Epithelial cell of proximal tubule (primary cell): ENCODE data around the gene PAFAH1B2. TPM values are rescaled to one million over a fixed set of nuclear protein-coding genes. Genes with fewer than 3 reads are reported as not detected.

ENCODE experiments used
- DNase-seq: peaks from one replicate; pipeline ENCODE4 v3.0.0-alpha.2; 2011; ENCODE audit warnings: low read depth
- H3K4me3 ChIP-seq: 2 replicates; pipeline ENCODE4 v1.5.1; 2011; ENCODE audit warnings: low read depth, mild to moderate bottlenecking, low read length
- CTCF ChIP-seq: conservative IDR thresholded peaks from 2 replicates; pipeline ENCODE4 v1.5.1; 2012; ENCODE audit warnings: low read depth, mild to moderate bottlenecking, low read length
- total RNA-seq: library from RNA; depleted of rRNA; stranded (reverse); fragments of >200 nt; gene quantifications from 2 replicates; pipeline ENCODE4 v1.2.3, GENCODE V29; 2015

Gene PAFAH1B2
- total RNA-seq, 1 donor from 2014 or later = 103 TPM

DNA sequence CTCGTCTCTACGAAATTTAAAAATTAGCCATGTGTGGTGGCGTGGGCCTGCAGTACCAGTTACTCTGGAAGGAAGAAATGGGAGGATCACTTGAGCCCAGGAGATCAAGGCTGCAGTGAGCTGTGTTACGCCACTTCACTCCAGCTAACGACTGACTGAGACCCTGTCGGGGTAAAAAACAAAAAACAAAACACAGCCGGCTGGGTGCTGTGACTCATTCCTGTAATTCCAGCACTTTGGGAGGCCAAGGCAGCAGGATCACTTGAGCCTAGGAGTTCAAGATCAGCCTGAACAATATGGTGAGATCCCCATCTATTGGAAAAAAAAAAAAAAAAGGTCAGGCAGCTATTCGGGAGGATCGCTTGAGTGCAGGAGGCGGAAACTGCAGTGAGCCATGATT is 2.4 kb downstream of the PAFAH1B2 start:
- no peak for DNase-seq
- TF ChIP-seq CTCF = no peak
- peak overlapping the region; percentile 98 for H3K4me3 ChIP-seq

DNA sequence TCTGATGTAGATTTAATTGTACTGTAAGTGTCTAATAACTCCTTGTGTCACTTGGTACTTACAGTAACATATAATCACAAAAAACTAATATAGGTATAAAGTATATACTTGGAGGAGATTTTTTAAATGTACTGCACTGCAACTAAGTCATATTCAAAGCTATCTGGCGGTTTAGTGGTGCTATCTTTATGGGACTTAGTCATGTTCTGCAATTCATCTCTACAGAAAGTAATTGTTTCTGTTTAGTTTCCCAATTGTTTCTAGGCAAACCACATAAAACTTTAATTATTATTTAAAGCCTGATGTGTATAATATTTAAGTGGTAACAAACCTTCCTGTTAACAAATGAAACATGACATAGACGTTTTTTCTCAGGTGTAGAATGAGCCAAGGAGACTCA is 8.0 kb downstream of the PAFAH1B2 start:
- no peak overlapping the region for H3K4me3 ChIP-seq
- TF ChIP-seq CTCF = no peak
- no peak for DNase-seq

GRCh38 chr11:117154468-117154867 is 10.4 kb downstream of the PAFAH1B2 start:
- no peak for TF ChIP-seq CTCF
- no peak for DNase-seq
- no peak overlapping the region for H3K4me3 ChIP-seq

DNA sequence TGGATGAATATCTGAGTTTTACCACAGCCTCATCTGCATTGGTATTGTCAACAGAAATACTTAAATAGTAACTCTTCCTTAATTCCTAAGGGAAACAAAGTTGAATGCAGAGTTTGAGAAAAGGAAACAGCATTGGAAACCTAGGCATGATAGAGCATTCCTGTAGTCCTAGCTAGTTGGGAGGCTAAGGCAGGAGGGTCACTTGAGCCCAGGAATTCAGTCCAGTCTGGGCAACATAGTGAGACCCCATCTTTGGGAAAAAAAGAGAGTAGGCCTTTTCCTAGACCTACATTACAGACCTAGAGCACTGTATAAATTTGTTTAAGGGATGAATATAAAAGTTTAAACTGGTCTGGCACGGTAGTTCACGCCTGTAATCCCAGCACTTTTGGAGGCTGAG is 13.4 kb downstream of the PAFAH1B2 start:
- H3K4me3 ChIP-seq = no peak overlapping the region
- no peak for DNase-seq
- TF ChIP-seq CTCF = no peak

- DNase-seq = no peak
- H3K4me3 ChIP-seq = no peak overlapping the region
- no peak for TF ChIP-seq CTCF
Observed at GRCh38 chr11:117159892-117160291, 15.8 kb downstream of the PAFAH1B2 start.

- no peak overlapping the region for H3K4me3 ChIP-seq
- DNase-seq = no peak
- TF ChIP-seq CTCF = no peak
Observed at GRCh38 chr11:117160826-117161225, 16.7 kb downstream of the PAFAH1B2 start.

- DNase-seq = no peak
- H3K4me3 ChIP-seq = no peak overlapping the region
- no peak for TF ChIP-seq CTCF
Observed at GRCh38 chr11:117166491-117166890, 22.4 kb downstream of the PAFAH1B2 start.
